GM13976 (cell line): Measurements from ENCODE around the gene CREB1.

Source experiments
- DNase-seq: peaks from one replicate; pipeline ENCODE4 v3.0.0; 2012; ENCODE audit warnings: low spot score
- CTCF ChIP-seq: IDR thresholded peaks from 2 replicates; pipeline ENCODE4 v1.5.1; 2012; ENCODE audit warnings: borderline replicate concordance, mild to moderate bottlenecking; ENCODE audit not compliant: insufficient read depth; ENCODE audit errors: extremely low read depth, missing control alignments, control extremely low read depth
- in situ Hi-C: fragments of 300-500 bp; cut with MboI; formaldehyde crosslinking; loops from one replicate; pipeline ENCODE4 v1.12.0; 2022; ENCODE audit warnings: low sequenced_read_pairs, mixed read lengths, inconsistent platforms; ENCODE audit not compliant: unreplicated experiment

The CREB1 gene

GRCh38 chr2:207584952-207585351, 55.2 kb downstream of the CREB1 start:
- in situ Hi-C loops: no loop called here
- TF ChIP-seq CTCF: no peak

GRCh38 chr2:207587305-207587704, 57.5 kb downstream of the CREB1 start:
- in situ Hi-C loops: no loop called here
- no peak for TF ChIP-seq CTCF

More at GRCh38 chr2:207584952-207585351, 55.2 kb downstream of the CREB1 start:
- no peak for DNase-seq

GRCh38 chr2:207589143-207589542, 59.4 kb downstream of the CREB1 start:
- in situ Hi-C loops: no loop called here
- TF ChIP-seq CTCF: no peak
- DNase-seq: no peak

More at GRCh38 chr2:207587305-207587704, 57.5 kb downstream of the CREB1 start:
- no peak for DNase-seq

DNA sequence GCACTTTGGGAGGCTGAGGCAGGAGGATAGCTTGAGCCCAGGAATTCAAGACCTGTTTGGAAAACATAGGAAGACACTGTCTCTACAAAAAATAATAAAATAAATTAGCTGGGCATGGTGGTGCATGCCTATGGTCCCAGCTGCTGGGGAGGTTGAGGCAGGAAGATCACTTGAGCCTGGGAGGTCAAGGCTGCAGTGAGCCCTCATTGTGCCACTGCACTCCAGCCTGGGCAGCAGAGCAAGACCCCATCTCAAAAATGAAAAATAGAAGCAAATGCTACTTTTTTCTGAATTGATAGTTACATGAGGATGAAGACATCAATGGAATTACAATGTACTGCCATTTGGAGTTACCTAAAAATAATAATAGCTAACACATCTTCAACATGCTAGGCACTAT, 63.5 kb downstream of the CREB1 start:
- no peak for DNase-seq
- TF ChIP-seq CTCF: no peak
- in situ Hi-C loops: no loop called here

DNA sequence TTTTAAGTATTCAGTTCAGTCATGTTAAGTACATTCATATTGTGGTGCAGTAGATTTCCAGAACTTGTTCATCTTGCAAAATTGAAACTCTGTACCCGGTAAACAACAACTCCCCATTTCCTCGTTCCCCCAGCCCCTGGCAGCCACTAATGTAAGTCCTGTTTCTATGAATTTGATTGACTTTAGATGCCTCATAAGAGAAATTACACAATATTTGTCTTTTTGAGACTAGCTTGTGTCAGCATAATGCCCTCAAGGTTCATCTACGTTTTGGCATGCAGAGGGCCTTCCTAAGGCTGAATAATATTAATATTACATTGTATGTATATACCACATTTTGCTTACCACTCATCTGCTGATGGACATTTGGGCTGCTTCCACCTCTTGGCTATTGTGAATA, 64.5 kb downstream of the CREB1 start:
- in situ Hi-C loops: no loop called here
- no peak for TF ChIP-seq CTCF
- DNase-seq: no peak

DNA sequence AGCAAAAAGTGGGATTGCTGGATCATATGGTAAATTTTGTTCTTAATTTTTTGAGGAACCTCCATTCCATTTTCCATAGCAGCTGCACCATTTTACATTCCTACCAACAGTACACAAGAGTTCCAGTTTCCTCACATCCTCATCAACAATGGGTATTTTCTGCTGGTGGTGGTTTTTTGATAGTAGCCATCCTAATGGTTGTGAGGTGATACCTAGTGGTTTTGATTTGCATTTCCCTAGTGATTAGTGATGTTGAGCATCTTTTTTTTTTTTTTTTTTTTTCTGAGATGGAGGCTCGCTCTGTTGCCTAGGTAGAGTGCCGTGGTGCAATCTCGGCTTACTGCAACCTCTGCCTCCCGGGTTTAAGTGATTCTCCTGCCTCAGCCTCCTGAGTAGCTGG, 65.0 kb downstream of the CREB1 start:
- DNase-seq: no peak
- no peak for TF ChIP-seq CTCF
- in situ Hi-C loops: no loop called here

- DNase-seq: no peak
- in situ Hi-C loops: no loop called here
Measured at GRCh38 chr2:207599636-207600035, 69.9 kb downstream of the CREB1 start.

More at GRCh38 chr2:207599636-207600035, 69.9 kb downstream of the CREB1 start:
- TF ChIP-seq CTCF: no peak
